ENCODE data around the gene VIL1. TPM values are rescaled to one million over a fixed set of nuclear protein-coding genes. Genes with fewer than 3 reads are reported as not detected.

VIL1 gene
- total and polyA plus RNA-seq, 2 of the 13 experiments (the other 11 are each of a cell fraction or from before 2014, with no cell fraction given), result 287 to 301 TPM

GRCh38 chr2:218444692-218445357, 25.9 kb downstream of the VIL1 start (continued):
- TF ChIP-seq IRF1 (CRISPR knock-in tag; IDR thresholded peaks at IDR 0.05; ENCODE audit: low read depth), result no peak
- peak; percentile 67; the same call in 1 of the 2 replicates for TF ChIP-seq ZNF335 (CRISPR knock-in tag; IDR thresholded peaks at IDR 0.05)
- no peak for TF ChIP-seq ZKSCAN5 (CRISPR knock-in tag; IDR thresholded peaks at IDR 0.05)
- TF ChIP-seq ZNF83 (CRISPR knock-in tag; IDR thresholded peaks at IDR 0.05; ENCODE audit: borderline replicate concordance), result no peak; the same call in 1 of the 2 replicates
- TF ChIP-seq HDAC2 (CRISPR knock-in tag; IDR thresholded peaks at IDR 0.05), result peak; percentile 99
- TF ChIP-seq KDM6A (CRISPR knock-in tag; IDR thresholded peaks at IDR 0.05; ENCODE audit: low read depth), result peak; percentile 90
- no peak for TF ChIP-seq SMAD9 (CRISPR knock-in tag; IDR thresholded peaks at IDR 0.05)
- TF ChIP-seq ZNF557 (CRISPR knock-in tag; IDR thresholded peaks at IDR 0.05), result no peak
- no peak for TF ChIP-seq CERS6 (CRISPR knock-in tag; IDR thresholded peaks at IDR 0.05)
- TF ChIP-seq ZNF672 (CRISPR knock-in tag; IDR thresholded peaks at IDR 0.05), result no peak
- TF ChIP-seq ZKSCAN8 (CRISPR knock-in tag; IDR thresholded peaks at IDR 0.05; ENCODE audit: borderline replicate concordance), result peak; percentile 96
- TF ChIP-seq CBFB (CRISPR knock-in tag; IDR thresholded peaks at IDR 0.05), result no peak; the same call in 1 of the 2 replicates
- TF ChIP-seq ZFY (CRISPR knock-in tag; IDR thresholded peaks at IDR 0.05), result peak; percentile 59
- TF ChIP-seq ZFX (CRISPR knock-in tag; IDR thresholded peaks at IDR 0.05; ENCODE audit: low read depth), result peak; percentile 71; the same call in 1 of the 2 replicates
- TF ChIP-seq IRF2 (CRISPR knock-in tag; IDR thresholded peaks at IDR 0.05), result peak; percentile 95
- no peak for TF ChIP-seq ZNF432 (CRISPR knock-in tag; IDR thresholded peaks at IDR 0.05; ENCODE audit: borderline replicate concordance)
- TF ChIP-seq ZNF230 (CRISPR knock-in tag; IDR thresholded peaks at IDR 0.05), result peak; percentile 52; the same call in 1 of the 2 replicates
- TF ChIP-seq HIC2 (CRISPR knock-in tag; IDR thresholded peaks at IDR 0.05; ENCODE audit: low read depth), result peak; percentile 99
- TF ChIP-seq ZNF253 (CRISPR knock-in tag; IDR thresholded peaks at IDR 0.05; ENCODE audit: borderline replicate concordance), result peak; percentile 30; the same call in 1 of the 2 replicates
- TF ChIP-seq HINFP (CRISPR knock-in tag; IDR thresholded peaks at IDR 0.05; ENCODE audit: low read depth), result peak; percentile 63; the same call in 1 of the 2 replicates
- TF ChIP-seq HOXA9 (CRISPR knock-in tag; IDR thresholded peaks at IDR 0.05; ENCODE audit: borderline replicate concordance), result no peak
- peak; percentile 54 for TF ChIP-seq MNT (IDR thresholded peaks at IDR 0.05)
- 0 out of 2 replicates have a peak, but pooled peaks have one; percentile 24 for TF ChIP-seq ARHGAP35 (CRISPR knock-in tag; IDR thresholded peaks at IDR 0.05; ENCODE audit: borderline replicate concordance)

All from HepG2 (cell line).